GM18520 (cell line): ENCODE results near the gene CTSD.

Experiments
- ATAC-seq: cut with Tn5 transposase; IDR thresholded peaks from one replicate; pipeline ENCODE4 v1.9.1; 2021; ENCODE audit not compliant: unreplicated experiment

The CTSD gene

DNA sequence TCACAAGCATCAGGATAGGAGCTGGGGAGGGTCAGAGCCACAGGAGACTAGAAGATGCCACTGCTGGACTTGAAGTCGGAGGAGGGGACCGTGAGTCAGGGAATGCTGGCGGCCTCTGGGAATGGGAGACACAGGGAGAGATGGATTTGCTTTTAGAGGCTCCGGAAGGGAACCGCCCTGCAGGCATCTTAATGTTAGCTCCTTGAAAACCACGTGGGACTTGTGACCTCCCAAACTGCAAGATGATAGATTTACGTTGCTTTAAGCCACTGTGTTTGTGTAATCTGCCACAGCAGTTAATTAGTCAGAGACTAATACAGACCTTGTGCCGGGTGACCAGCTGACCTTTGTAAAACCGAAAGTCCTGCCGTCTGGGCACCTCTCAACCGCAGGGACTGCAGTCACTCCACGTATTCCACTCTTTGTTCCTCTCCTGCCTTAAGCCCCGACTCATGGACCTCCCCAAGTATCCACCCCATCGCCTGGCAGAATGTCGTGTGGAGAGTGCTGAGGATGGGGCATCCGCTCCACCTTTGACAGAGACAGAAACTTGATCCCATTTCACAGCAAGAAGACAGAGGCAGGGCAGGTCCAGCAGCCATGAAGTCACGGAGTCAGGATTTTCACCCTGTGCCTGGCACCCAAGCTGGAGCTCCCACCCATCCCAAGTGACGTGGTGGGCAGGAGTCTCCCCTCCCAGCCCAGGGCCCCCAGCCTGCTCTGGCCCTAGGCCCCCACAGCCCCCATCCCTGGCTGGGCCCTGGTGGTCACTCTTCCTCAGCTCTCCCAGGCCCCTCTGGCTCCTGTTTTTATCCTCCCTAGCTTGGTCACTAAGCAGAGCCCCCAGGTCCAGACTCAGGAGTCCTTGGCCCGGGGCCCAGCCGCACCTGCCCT lies 19.4 kb upstream of the CTSD start:
- ATAC-seq: no peak

DNA sequence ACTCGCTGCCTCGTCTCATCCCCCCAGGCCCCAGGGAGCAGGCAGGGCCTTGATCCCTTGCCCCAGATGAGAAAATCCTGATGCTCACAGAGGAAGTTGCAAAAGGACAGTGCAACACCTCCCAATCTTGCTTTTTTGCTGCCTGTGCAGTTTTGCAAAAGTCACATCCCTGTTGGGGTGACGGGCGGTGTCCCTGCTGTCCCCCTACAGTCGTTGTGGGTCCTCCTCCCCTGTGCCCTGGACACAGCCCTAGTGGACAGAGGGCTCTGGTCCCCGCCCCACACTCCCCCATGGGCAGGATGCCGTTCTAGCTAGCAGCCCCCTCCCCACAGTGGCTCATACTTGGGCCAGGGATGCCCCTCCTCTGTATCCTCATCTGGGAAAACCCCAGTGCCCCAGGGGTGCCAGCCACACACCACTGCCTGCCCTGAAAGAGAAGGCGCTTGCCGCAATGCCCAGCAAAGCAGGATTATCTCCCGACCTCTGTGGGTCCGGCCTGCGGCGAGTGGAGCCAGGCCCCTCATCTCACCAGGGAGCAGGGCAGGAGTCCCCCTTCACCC lies 18.4 kb upstream of the CTSD start:
- no peak for ATAC-seq

DNA sequence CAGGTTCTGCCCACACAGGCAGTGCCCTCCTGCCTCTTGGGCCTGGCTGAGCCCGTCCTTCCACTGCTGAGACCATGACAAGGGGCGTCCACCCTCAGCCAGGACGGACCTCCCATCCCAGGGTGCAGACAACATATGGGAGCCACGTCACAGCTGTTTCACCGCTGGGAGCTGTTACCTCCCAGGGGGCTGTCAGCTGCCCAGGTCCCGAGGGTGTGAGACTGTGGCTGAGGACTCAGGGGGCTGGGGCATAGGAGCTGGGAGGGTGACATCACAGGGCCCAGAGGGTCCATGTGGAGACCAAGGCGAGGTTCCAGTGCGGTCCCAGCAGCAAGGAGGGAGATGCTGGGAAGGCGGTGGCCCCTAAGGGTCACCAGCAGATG lies 17.9 kb upstream of the CTSD start:
- ATAC-seq: no peak

DNA sequence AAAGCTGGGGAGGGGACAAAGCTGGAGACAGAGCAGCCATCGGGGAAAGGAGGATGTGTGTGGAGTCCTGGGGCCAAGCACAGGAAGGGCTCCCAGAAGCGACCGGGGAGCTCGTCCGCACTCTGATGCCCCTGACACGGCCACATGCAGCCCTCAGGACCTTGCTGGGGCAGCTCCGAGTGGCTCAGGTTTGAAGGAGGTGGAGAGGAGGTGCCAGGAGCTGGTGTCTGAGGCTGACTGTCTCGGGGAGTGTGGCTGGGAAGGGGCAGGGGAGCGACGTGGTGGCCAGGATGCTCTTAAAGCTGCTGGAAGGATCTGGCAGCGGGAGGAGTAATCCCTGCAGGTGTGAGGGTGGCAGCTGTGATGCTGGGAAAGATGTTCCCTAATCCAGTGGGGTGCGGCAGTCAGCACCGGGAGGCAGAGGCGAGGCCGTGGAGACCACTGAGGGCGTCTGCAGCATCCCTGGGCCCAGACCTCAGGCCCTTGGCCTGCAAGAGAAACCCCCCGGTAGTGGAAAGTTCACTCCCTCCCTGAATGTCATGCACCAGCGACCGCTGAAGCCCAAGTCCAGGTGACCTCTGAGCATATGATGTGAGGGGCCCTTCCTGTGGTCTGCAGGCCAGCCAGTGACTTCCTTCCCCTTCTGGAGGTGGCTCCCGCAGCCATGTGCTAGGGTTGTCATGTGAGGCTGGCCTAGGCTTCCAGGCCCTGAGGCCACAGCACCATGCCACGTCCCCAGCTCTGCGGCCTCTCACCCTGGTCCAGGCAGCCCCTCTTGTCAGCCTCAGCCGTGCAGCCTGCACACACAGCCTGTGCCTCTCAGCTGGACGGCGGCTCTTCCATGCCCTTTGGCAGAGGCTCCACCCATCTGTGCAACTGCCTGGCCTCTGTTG lies 17.2 kb upstream of the CTSD start:
- ATAC-seq: no peak

DNA sequence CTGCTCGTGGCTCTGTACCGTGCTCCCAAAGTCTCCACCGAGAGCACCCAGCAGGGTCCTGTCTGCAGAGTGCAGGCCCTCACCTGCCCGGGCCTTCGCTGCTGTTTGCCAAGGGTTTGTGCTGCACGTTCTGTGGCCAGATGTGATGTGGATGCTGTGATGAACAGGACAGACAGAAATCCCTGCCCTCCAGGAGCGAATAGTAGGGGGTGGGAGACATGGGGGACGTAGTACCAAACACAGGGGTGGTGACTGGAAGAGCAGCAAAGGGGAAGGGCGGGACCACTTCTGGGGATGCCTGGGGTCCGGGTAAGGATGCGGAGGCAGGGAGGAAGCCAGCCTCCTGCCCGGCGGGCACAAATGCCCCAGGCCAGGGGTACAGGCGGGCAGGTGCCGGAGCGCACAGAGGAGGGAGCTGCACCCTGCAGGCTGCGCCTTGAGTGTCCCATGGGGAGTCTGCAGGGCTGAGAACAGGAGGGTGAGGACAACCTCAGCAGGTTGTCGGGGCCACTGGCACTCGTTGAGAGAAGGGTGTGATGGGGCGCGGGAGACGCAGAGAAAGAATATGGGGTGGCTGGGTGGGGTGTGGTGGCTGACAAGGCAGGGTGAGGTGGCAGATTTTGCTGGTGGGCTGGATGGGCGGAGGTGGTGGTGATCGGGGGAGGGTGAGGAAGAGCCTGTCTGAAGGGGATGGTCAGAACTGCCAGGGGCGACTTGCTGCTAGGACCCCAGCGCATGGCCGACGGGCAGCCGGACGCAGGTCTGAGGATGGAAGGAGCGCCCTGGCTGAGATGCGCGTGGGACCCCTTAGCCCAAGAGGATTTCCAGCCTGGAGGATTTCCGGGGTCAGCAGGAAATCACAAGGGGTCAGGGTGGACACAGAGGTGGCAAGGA lies 16.3 kb upstream of the CTSD start:
- no peak for ATAC-seq

DNA sequence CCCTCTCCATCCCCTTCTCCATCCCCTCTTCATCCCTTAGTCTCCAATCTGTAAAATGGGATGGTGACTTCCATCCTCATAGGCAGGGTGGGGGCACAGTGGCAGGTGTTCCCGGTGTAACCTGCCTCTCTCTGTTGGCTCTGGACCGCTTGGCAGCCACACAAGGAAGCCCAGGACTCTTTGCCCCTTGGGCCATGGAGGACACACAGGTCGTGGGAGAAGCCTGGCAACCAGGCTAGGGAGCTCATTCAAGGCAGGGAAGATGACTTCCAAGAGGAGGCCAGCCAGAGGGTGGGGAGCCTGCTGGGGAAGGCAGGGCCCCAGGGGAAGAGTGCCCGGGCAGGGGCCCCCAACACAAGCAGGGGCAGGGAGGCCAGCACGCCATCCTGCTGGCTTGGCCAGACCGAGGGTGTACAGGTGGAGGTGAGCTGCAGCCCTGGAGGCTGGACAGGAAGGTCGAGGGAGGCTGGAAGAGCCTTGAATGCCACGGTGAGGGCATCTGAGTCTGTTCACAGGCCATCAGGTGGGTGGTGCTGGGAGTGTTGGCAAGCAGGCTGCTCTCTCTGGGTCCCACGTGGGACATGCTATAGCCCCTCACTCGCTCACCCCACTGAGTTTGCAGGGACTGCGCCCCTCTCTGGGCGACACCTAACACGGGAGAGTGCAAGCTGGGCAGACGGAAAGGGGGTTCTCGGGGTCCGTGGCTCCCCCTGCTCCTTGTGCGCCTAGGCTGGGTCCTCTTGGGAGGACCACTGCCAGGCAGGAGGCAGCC lies 15.5 kb upstream of the CTSD start:
- no peak for ATAC-seq

DNA sequence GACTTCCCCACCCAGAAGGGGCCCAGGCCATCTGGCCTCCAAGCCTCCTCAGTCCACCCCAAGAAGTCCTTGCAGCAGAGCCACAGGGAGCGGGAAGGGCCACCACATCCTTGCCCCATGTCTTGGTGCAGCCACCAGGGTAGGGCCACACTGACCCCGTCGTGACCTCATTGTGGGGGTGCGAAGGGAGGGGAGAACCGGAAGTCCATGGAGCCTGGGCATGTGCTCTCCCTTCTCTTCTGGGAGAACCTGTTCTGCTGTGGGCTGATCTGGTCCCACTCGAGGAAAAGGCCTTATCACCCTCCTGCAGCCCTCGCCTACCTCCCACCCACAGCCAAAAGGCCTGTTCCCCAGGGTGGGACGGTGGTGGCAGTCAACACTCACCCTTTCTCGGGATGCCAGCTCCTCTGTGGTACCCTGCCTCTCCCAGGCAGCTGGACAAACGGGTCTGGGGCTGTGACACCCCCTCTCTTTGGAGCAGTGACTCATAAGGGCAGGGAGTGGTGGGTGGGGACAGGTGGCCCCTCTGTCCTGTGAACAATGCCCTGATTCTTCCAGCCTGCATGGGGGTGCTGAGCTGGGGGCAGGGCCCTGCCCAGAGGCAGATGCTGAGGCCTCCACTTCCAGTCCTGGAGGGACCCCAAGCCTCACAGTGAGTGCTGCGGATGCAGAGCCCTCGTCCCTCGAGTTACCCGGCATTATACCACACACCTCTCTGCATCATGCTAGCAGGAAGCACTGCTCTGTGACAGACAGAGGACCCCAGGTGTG lies 14.6 kb upstream of the CTSD start:
- ATAC-seq: no peak

DNA sequence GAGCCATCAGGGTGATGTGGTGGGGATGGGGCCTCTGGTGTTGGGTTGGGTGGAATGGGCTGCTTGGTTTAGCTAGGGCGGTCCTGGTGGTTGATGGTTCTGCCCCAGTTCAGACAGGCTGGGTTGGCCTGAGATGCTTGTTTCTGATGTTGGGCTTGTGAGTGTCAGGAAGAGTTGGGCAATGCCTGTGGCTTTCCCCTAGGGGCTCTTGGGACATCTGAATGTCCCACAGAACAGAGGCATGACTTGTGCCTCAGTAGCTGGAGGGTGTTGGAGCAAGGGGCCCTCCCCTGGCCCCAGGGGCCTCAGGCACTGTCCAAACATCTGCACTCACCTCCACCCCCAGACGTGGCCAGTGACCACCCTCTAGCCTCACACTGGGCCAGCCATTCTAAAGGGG lies 14.0 kb upstream of the CTSD start:
- no peak for ATAC-seq

DNA sequence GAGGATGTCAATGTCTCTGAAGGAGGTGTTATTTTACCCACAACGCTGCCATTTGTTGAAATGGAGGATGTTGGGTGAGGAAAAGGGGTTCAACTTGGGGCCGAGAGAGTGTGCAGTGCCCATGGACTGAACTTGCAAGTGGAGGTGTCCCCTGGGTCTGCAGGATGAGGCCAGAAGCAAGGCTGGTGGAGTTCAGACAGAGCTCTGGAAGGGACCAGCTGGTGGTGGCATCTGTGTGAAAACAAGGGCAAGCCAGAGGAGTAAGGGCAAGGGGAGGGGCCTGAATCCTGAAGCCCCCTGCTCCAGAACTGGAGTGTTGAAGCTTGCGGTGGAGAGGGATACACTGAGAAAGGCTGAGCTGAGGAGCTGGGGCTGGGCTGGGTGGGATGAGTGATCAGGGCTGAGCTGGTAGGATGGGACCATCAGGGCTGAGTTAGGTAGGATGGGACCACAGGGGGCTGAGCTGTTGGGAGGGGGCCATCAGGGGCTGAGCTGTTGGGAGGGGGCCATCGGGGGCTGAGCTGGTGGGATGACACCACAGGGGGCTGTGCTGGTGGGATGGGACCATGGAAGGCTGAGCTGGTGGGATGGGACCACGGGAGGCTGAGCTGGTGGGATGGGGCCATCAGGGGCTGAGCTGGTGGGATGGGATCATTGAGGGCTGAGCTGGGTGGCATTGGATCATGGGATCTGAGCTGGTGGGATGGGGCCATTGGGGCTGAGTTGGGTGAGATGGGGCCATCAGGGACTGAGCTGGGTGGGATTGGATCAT lies 13.4 kb upstream of the CTSD start:
- ATAC-seq: no peak

DNA sequence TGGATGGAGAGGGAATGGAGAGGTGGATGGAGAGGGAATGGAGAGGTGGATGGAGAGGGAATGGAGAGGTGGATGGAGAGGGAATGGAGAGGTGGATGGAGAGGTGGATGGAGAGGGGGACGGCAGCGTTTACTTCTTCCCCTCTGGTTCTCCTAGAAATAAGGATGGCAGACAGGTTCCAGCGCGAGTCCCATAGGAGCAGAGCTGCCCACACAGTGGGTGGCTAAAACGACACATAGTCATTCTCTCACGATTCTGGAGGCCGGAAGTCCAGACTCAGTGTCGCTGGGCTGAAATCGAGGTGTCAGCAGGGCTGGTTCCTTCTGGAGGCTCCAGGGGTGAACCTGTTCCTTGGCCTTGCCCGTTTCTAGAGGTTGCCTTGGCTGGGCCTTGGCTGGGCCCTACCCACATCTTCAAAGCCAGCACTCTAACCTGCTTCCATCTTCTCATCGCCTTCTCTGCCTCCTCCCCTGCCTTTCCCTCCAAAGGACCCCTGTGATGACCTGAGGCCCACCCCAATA lies 12.7 kb upstream of the CTSD start:
- no peak for ATAC-seq

DNA sequence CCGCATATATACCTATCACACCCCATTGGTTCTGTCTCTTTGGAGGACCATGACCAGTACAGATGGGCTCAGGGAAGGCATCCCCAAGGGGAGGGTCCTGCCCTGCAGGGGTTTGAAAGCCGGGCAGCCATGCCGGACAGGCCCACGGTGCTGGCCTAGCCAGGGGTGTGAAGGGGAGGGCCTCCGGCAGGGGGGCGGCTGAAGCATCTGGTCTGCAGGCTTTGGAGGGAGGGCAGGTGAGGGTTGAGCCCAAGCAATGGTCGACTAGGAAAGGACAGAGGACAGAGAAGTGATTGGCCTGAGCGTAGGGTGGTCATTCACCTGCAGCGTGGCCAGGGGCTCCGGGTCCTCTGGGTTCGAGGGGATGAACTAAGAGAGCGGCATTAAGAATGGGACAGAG lies 11.2 kb upstream of the CTSD start:
- no peak for ATAC-seq

DNA sequence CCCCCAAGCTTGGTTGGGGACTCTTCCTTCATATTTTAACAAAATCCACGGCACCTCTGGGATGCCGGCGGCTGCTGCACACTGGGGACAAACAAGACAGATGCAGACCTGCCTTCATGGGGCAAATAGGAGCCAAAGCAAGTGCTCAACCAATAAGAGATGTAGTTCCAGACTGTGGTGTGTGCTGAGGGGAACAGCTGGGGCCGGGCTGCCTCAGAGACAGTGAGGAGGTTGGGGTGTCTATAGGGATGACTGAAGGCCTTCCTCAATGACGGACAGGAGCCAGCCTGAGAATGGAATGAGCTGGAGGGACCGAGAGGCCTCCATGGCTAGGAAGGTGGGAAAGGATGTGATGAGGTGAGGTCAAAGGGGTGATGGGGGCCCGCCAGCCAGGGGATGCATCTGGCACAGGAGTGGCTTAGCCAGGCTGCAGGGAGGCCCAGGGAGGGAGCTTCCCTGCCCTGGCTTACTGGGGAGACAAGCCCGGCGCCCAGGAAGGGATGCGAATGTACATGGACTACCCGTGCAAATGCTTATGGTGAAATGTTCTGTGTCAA lies 10.3 kb upstream of the CTSD start:
- ATAC-seq: no peak

DNA sequence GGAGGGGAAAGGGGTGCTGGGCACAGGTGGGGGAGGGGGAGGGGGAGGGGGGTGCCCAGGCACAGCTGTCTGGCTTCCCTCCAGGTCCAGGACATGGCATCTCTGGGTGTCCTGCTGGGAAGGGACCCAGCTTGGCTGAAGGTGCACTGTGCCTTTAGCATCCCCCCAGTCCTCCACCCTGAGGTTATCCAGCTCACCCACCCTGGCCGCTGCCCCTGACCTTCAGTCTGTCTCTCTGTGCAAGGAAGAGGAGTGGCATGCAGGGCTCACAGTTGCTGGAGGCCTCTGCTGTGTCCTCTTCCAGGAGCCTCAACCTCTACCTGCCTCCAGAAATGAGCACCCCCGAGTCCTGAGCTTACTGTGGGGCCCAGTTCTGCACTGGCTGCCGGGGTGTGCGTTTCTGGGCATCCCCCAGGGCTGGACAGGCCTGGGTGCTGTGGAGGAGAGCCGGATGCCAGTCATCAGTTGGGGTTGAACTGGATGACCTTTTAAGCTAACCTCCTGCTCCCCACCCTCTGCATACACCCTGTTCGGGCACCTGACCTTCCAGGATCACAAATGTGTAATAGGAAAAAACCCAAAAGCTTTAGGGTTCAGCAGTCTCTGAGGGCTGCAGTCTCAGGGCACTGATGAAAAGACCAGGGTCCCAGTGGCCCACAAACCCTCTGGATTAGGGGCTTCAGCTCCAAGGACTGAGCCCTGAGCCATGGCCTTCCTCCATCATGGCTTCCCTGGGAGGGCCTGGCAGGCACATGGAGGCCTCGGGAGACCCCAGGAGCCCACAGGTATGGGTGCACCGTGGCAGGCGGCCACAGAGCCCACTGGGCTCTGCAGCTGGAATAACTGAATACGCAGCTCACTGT lies 9.6 kb upstream of the CTSD start:
- ATAC-seq: no peak

DNA sequence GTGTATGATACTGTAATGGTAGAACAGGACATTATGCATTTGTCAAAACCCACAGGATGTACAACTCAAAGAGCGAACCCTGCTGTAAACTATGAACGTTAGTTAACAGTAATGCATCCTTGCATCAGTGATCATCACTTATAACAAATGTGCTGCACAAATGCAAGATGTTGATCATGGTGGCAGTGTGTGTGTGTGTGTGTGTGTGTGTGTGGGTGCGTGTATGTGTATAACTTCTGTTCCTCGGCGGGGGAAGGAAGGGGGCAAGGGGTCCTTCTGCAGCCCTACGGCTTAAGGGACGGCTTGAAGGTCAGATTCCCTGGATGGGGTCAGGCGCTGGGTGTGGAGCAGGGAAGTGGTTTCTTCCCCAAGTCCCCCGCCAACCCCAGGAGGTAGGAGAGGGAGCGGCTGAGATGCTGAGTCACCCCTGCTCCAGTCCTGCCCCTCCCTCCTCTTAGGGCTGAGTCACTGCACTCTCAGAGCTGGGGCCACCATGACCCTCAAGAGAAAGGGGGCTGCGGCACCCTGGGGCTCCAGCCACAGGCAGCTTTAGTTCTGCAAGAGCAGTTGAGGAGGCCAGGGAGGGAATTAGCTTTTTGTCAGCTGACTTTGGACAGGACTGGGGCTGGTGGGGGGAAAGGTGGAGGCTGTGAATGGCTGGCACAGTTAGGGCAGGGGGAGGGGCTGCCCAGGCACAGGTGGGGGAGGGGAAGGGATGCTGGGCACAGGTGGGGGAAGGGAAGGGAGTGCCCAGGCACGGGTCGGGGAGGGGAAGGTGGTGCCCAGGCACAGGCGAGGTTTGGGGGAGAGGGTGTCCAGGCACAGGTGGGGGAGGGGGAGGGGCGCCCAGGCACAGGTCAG lies 8.8 kb upstream of the CTSD start:
- ATAC-seq: no peak

DNA sequence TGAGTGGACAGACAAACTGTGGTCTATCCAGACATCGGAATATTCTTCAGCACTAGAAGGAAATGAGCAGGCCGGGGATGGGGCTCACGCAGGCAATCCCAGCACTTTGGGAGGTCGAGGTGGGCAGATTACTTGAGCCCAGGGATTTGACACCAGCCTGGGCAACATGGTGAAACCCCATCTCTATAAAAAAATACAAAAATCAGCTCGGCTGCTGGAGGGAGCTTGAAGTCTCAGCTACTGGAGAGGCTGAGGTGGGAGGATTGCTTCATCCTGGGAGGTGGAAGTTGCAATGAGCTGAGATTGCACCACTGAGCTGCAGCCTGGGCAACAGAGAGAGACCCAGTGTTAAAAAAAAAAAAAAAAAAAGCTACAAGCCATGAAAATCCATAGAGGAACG lies 8.0 kb upstream of the CTSD start:
- no peak for ATAC-seq

DNA sequence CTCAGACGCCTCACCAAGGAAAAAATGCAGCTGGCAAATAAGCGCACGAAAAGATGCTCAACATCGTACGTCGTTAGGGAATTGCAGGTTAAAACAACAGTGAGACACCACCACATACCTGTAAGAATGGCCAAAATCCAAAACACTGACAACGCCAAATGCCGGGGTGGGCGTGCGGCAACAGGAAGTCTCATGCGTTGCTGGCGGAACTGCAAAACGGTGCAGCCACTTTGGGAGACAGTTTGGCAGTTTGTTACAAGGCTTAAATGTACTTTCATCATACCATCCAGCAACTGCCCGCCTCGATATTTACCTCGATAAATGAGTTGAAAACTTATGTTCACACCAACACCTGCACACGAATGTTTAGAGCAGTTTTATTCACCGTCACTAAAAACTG lies 7.5 kb upstream of the CTSD start:
- ATAC-seq: no peak
